ENCODE measurements around the gene IZUMO3. TPM values are rescaled to one million over a fixed set of nuclear protein-coding genes. Genes with fewer than 3 reads are reported as not detected.

IZUMO3 gene
- total RNA-seq, 1 experiment from 2014 or later: not detected

DNA sequence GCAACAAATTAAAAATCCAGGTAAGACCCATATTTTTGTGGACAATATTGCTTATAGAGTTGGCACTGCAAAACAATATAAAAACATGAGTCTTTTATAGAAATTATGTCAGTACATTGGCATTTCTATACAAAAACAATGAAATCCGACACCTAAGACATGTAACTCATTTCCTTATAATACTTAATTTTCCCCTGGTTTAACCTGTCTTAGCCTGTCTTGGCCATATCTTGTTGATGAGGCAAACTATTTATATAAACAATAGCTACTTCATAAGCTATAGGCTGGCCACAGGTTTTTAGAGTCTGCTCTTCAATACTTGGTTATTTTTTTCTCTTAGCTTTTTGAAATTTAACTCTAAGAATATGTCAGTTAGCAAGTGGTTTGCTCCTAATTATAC, 44.7 kb upstream of the IZUMO3 start:
- no peak for DNase-seq (ENCODE audit: low read depth, low spot score)
- Histone ChIP-seq H3K4me3 (ENCODE audit: low read depth in 2 of 2, low read length in 2 of 2) (no peak overlapping the region), H3K9me3 (ENCODE audit: control insufficient read depth, insufficient read depth, low read depth, low read length) (no peaks in the 10 kb centered on the region), H3K27me3 (ENCODE audit: control insufficient read depth, insufficient read depth, low read length) (no peaks in the 10 kb centered on the region), H3K4me1 (ENCODE audit: control insufficient read depth, insufficient read depth, low read length) (no peaks in the 10 kb centered on the region), H3K36me3 (ENCODE audit: control insufficient read depth, insufficient read depth, low read length) (no peaks in the 10 kb centered on the region), H3K27ac (ENCODE audit: low read length) (no peak overlapping the region)
- intact Hi-C loops (cut with micrococcal nuclease; ENCODE audit: unreplicated experiment) (no loop called here), in situ Hi-C loops (cut with HindIII; ENCODE audit: low pct_unique_long_range_greater_than_20kb, low sequenced_read_pairs) (no loop called here)
- ATAC-seq: no peak
- POLR2A ChIA-PET: no interaction called here
- CTCF ChIA-PET: no interaction called here
- no TSS peak for BruUV-seq (replicated peaks)
- TF ChIP-seq TCF7L2 (IDR thresholded peaks at IDR 0.05; ENCODE audit: low read depth, low read length) (no peak), POLR2AphosphoS5 (IDR thresholded peaks at IDR 0.05; ENCODE audit: low read depth, low read length) (no peak), SIN3A (IDR thresholded peaks at IDR 0.05; ENCODE audit: borderline replicate concordance, insufficient read depth, low read depth, low read length) (no peak)
- TF ChIP-seq, protein P1, sequence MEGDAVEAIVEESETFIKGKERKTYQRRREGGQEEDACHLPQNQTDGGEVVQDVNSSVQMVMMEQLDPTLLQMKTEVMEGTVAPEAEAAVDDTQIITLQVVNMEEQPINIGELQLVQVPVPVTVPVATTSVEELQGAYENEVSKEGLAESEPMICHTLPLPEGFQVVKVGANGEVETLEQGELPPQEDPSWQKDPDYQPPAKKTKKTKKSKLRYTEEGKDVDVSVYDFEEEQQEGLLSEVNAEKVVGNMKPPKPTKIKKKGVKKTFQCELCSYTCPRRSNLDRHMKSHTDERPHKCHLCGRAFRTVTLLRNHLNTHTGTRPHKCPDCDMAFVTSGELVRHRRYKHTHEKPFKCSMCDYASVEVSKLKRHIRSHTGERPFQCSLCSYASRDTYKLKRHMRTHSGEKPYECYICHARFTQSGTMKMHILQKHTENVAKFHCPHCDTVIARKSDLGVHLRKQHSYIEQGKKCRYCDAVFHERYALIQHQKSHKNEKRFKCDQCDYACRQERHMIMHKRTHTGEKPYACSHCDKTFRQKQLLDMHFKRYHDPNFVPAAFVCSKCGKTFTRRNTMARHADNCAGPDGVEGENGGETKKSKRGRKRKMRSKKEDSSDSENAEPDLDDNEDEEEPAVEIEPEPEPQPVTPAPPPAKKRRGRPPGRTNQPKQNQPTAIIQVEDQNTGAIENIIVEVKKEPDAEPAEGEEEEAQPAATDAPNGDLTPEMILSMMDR (IDR thresholded peaks at IDR 0.05): no peak
- TF ChIP-seq, protein P2, sequence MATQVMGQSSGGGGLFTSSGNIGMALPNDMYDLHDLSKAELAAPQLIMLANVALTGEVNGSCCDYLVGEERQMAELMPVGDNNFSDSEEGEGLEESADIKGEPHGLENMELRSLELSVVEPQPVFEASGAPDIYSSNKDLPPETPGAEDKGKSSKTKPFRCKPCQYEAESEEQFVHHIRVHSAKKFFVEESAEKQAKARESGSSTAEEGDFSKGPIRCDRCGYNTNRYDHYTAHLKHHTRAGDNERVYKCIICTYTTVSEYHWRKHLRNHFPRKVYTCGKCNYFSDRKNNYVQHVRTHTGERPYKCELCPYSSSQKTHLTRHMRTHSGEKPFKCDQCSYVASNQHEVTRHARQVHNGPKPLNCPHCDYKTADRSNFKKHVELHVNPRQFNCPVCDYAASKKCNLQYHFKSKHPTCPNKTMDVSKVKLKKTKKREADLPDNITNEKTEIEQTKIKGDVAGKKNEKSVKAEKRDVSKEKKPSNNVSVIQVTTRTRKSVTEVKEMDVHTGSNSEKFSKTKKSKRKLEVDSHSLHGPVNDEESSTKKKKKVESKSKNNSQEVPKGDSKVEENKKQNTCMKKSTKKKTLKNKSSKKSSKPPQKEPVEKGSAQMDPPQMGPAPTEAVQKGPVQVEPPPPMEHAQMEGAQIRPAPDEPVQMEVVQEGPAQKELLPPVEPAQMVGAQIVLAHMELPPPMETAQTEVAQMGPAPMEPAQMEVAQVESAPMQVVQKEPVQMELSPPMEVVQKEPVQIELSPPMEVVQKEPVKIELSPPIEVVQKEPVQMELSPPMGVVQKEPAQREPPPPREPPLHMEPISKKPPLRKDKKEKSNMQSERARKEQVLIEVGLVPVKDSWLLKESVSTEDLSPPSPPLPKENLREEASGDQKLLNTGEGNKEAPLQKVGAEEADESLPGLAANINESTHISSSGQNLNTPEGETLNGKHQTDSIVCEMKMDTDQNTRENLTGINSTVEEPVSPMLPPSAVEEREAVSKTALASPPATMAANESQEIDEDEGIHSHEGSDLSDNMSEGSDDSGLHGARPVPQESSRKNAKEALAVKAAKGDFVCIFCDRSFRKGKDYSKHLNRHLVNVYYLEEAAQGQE (IDR thresholded peaks at IDR 0.05; ENCODE audit: insufficient read depth in 1 of 2, low read depth in 2 of 2, low read length in 1 of 2): no peak

DNA sequence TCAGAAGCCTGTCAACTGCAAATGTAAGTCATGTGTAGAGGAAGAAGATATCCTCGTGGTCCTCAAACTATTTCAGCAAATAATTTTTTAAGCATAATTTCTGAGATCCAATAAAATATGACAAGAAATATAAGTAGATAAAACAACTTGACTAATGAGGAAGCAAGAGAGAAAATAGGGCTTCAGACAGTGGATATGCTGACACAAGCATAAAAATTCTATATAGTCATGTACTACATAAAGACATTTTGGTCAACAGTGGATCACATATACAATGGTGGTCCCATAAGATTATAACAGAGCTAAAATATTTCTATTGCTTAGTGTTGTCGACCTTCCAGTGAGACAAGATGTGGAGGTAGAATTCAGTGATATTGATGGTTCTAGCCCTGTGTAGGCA, 42.2 kb upstream of the IZUMO3 start:
- Histone ChIP-seq H3K4me1 (ENCODE audit: control insufficient read depth, insufficient read depth, low read length) (no peaks in the 10 kb centered on the region), H3K36me3 (ENCODE audit: control insufficient read depth, insufficient read depth, low read length) (no peaks in the 10 kb centered on the region), H3K27me3 (ENCODE audit: control insufficient read depth, insufficient read depth, low read length) (no peaks in the 10 kb centered on the region), H3K4me3 (ENCODE audit: low read depth in 2 of 2, low read length in 2 of 2) (no peak overlapping the region), H3K9me3 (ENCODE audit: control insufficient read depth, insufficient read depth, low read depth, low read length) (no peaks in the 10 kb centered on the region), H3K27ac (ENCODE audit: low read length) (no peak overlapping the region)
- in situ Hi-C loops (cut with HindIII; ENCODE audit: low pct_unique_long_range_greater_than_20kb, low sequenced_read_pairs): no loop called here
- DNase-seq (ENCODE audit: low read depth, low spot score) (no peak), ATAC-seq (no peak)
- TF ChIP-seq SIN3A (IDR thresholded peaks at IDR 0.05; ENCODE audit: borderline replicate concordance, insufficient read depth, low read depth, low read length) (no peak), POLR2AphosphoS5 (IDR thresholded peaks at IDR 0.05; ENCODE audit: low read depth, low read length) (no peak), TCF7L2 (IDR thresholded peaks at IDR 0.05; ENCODE audit: low read depth, low read length) (no peak)
- TF ChIP-seq, protein P1 (IDR thresholded peaks at IDR 0.05): no peak
- TF ChIP-seq, protein P2 (IDR thresholded peaks at IDR 0.05; ENCODE audit: insufficient read depth in 1 of 2, low read depth in 2 of 2, low read length in 1 of 2): no peak
- CTCF ChIA-PET: no interaction called here
- POLR2A ChIA-PET: no interaction called here
- no TSS peak for BruUV-seq (replicated peaks)
- intact Hi-C loops (cut with micrococcal nuclease; ENCODE audit: unreplicated experiment): no loop called here

Data from Panc1 (cell line).